Activated naive CD4-positive, alpha-beta T cell treated with Interleukin-2 at 50 U/mL for 16 hours (primary cell): ENCODE results near the gene MGMT.

Source experiments
- DNase-seq: peaks from one replicate; pipeline ENCODE4 v3.0.0-alpha.2; 2020

Gene MGMT

GRCh38 chr10:129602938-129603535, 136.0 kb downstream of the MGMT start:
- no peak for DNase-seq

DNA sequence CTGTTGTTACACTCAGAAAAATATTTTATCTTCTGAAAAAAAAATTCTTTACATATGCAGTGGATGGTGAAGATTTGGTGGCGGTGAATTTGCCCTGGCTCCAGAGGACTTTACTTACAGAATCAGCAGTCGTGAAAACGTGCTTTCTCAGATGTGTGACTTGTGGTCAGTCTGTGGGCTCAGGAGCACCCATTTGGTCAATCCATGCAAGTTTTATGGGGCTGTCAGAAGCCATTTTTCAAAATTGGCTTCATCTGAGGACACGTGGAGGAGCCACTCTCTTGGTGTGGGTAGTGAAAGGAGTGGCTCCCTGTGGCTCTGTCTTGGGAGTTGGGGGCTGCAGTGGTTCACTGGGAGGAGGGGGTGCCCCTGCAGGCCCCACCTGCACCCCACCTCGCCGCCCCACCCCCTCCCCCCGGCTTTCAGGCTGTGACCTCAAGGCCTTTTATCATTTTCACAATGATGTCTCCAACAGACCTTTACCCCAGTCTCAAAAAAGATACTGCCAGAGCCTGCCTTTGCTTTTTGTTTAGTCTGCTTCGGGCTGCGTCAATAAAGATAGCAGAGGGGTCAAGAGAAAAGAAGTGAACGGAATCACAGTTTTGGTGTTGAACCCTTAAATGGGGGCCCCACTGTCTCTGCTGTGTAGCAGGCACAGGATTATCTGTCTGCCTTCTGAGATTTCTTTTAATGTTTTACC, 137.4 kb downstream of the MGMT start:
- no peak for DNase-seq

GRCh38 chr10:129605266-129605985, 138.4 kb downstream of the MGMT start:
- no peak for DNase-seq

- DNase-seq: no peak
These were observed 139.0 kb downstream of the MGMT start for GRCh38 chr10:129605986-129606518.

GRCh38 chr10:129607607-129608109, 140.6 kb downstream of the MGMT start:
- no peak for DNase-seq

GRCh38 chr10:129608653-129609052, 141.6 kb downstream of the MGMT start:
- DNase-seq: no peak

DNA sequence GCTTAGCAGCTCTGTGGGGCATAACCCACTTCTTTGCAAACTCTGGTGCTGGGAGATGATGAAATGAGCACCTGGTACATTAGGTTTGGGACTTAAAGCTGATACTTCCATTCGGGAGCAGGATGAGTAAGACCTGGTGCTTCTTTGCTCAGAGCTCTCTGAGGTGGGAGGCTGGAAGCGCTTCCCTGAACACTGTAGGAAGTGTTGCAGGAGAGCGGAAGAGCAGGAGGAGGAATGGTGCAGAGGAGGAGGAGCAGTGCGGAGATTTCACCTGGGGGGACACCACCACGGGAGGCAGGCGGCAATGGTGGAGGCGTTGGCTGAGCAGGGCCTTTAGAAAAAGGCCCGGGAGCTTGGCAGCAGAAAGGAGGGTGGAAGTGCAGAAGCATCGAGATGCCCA, 142.5 kb downstream of the MGMT start:
- no peak for DNase-seq

DNA sequence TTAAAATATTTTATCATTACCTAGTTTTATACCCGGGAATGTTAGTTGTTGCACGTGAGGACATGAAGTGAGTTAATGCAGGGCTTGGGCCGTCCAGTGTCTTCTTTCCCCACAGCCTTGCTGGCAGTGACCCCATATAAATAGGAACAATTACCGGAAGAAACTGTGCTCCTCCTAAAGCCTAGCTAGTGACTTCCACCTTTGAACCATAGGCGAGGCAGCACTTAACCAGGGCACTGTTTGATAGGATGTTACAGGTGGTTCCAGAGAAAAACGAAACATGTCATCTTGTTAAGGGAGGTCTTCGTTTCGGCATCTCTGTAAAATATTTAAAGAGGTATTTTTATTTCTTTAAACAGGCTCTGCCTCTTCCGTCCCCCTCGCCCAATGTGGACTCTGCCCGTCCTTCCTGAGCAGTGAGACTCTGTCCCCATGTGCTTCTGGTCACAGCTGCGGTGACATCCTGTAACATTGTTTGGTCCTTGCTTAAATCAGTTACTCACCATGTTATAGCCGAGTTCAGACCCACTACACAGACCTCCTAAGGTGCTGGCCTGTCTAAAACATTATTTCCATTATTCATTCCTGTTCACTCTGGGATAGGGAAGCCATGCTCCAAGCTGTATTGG, 145.6 kb downstream of the MGMT start:
- DNase-seq: no peak

DNA sequence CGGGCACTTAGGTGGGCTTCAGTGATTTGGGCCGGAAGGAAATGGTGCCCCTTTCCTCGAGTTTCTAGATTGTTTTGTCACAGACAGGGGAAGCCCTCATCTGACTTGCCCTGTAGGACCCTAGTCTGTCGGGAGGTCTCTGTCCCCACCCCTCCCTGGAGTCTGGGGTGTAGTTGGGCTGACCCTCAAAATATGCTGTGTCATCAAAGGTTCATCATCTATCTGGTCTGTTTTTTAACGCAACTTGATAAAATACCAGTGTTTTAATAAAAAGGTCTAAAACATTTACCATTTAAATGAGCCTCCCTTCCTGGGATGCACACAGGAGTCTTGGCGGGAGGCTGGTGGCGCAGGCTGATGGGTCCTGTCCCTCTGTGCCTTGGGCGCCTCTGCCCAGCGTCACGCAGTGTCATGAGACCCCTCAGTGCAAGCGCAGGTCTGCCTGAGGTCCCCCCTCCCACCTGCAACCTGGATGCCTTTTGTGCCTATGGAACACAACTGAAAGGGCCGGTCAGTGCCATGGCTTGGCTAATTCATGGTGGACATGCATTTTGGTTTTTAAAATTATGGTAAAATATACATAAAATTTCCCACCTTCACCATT, 146.4 kb downstream of the MGMT start:
- no peak for DNase-seq

- no peak for DNase-seq
These were observed 147.3 kb downstream of the MGMT start for GRCh38 chr10:129614341-129614740.

- DNase-seq: no peak
These were observed 148.3 kb downstream of the MGMT start for GRCh38 chr10:129615381-129615780.

DNA sequence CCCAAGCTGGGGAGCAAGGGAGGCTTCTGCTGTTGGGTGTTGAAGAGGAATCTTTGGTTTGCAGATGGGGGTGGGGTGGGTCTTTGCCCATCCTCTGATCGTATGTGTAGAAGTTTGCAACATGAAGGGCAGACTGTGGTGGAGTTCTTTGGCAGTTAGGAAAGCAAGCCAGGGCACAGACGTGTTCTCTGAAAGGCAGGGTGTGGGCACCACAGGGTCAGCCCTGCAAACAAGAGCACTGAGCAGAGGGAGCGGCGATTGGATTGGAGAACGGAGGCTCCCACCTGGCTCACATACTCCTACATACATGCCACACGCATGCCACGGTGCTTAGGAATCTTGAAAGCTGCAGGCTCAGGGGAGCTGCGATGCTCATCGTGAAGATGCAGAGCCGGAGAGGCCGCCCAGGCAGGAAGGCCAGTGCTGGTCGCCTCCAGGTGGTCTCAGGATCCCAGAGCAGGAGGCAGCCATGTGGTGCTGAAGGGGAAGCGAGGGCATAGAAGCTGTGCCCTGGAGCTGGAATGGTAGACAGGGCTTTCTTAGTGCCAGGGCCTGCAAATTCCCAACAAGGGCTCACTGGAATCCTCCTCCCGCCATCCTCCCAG, 149.0 kb downstream of the MGMT start:
- DNase-seq: no peak

GRCh38 chr10:129617768-129618167, 150.7 kb downstream of the MGMT start:
- DNase-seq: no peak

DNA sequence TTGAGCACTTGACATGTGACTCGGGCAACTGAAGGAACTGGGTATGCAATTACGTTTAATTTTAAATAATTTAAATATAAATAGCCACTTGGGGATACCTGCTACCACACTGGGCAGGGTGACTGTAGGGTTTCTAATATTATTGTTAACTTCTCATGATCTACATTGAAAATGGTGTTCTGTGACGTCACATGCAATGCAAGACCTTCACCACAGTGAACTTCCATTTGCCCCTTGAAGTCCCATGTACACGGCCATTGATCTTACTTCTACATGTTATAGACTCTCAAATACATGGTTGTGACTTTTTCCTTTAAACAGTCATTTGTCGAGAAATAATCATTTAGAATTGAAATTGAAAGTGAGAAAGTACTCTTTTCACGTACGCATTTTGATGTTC, 154.0 kb downstream of the MGMT start:
- no peak for DNase-seq

DNA sequence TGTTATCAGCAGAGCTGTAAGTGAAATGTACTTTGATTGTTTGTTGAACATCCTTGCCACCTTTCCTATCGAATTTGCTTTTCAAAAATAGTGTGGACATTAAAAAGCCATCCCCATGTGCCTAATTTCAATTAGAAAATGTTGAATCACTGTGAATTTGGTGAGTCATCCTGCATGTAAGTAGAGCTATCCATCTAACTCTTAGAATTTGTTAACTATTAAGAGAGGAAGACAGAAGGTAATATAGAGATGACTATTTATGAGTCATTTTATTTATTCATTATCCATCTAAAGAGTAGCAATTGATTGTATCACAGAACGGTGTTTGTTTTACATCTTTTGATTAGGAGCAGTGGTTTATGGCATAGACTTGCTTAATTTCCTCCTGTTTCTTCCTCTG, 154.7 kb downstream of the MGMT start:
- DNase-seq: no peak

DNA sequence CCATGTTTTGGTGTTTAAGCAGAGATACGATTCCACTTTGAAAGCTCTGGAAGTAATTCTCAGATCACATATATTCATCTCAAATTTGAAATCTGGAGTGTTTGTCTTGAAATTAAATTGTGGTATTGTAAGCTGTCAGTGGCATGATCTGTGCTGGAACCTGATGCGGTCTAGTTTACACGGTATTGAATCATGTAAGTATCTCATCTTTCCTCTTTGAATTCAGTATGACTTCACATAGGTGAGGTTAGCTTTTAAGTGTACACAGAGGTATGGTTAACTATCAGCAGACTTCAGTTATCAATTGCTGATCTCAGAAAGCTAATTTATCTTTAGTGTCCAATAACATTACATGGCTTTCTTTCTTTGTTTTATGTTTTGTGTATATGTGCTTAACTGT, 155.2 kb downstream of the MGMT start:
- DNase-seq: no peak

GRCh38 chr10:129622736-129623135, 155.7 kb downstream of the MGMT start:
- no peak for DNase-seq

- DNase-seq: no peak
These were observed 157.5 kb downstream of the MGMT start for GRCh38 chr10:129624526-129624925.

DNA sequence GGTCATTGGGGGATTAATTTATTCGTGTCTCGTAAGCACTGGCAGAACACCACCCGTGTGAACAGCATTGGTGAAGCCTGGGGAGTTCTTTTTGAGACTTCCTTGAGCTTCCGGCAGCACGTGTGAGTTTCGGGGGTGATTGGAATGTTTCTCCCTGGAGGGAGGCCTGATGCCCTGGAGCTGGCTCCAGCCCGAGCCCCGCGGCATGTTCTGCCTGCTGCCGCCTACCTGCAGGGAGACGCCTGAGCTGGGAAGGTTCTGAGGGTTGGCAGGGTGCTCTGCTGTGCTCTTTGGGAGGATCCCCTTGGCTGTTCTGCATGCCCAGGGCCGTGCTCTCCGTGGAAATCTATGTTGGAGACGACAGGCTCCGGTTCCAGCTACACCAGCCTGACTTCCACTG, 159.3 kb downstream of the MGMT start:
- DNase-seq: no peak

GRCh38 chr10:129626796-129627435, 159.9 kb downstream of the MGMT start:
- DNase-seq: no peak

DNA sequence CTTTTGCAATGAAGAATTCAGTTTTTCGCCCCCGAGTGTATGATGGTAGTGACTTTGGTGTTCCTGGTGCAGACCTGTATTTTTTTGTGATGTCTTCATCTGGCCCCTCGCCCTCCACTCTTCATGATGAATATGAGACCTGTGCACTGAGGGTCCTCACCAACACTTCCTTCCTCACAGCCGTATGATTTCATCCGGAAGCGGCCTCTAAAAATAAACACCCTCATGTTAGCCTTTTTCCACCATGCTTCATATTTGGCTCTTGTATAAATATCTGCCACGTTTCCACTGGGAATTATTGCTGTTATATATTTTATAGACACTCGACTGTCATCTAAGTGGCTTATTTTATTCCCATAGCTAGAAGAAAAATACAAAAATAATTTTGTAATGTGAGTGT, 160.4 kb downstream of the MGMT start:
- no peak for DNase-seq

DNA sequence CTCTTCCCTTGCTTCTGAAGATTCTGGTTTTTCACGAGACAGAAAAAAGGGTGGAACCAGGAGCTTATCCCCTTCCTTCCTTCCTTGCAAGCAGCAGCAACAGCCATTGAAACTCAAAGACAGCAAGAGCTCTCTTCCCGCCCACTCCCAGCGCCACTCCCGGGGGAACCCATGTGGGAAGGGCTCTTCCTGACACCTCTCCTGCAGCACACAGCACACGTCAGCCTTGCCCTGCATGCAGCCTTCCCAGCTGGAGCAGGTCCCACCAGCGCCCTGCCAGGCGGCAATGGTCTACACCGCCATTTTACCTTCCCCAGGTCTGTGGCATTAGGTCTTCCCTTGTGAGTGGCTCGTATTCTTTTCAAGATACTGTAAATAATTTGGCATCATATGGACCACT, 161.8 kb downstream of the MGMT start:
- no peak for DNase-seq
